Subcutaneous abdominal adipose tissue (tissue), 5 donors: Measurements from ENCODE around the gene INPP5A.

ENCODE experiments used
- H3K27ac ChIP-seq: one replicate; pipeline ENCODE4 v1.7.0; 2013; ENCODE audit warnings: low read depth, mild to moderate bottlenecking, inconsistent platforms, low read length, moderate library complexity
- H3K27me3 ChIP-seq, 5 donors: one replicate each; pipeline ENCODE4 v1.7.0; 2013; ENCODE audit warnings: low read length in 5 of 5, inconsistent platforms in 1 of 5; ENCODE audit not compliant: control insufficient read depth in 5 of 5, insufficient read depth in 4 of 5
- H3K36me3 ChIP-seq, 5 donors: one replicate each; pipeline ENCODE4 v1.7.0; 2013; ENCODE audit warnings: low read length in 5 of 5; ENCODE audit not compliant: control insufficient read depth in 5 of 5, insufficient read depth in 5 of 5
- H3K4me1 ChIP-seq, 5 donors: one replicate each; pipeline ENCODE4 v1.7.0; 2013; ENCODE audit warnings: low read length in 5 of 5, mild to moderate bottlenecking in 3 of 5, moderate library complexity in 1 of 5; ENCODE audit not compliant: control insufficient read depth in 5 of 5, insufficient read depth in 5 of 5
- H3K4me3 ChIP-seq, 5 donors: one replicate each; pipeline ENCODE4 v1.7.0; 2013; ENCODE audit warnings: low read length in 5 of 5, low read depth in 1 of 5
- H3K9ac ChIP-seq, 5 donors: one replicate each; pipeline ENCODE4 v1.7.0; 2013; ENCODE audit warnings: low read length in 5 of 5, mild to moderate bottlenecking in 4 of 5, moderate library complexity in 3 of 5
- H3K9me3 ChIP-seq, 5 donors: one replicate each; pipeline ENCODE4 v1.7.0; 2013; ENCODE audit warnings: low read length in 5 of 5; ENCODE audit not compliant: control insufficient read depth in 5 of 5
- donor health status: healthy.
- donor health status: healthy.
- donor health status: healthy.
- donor health status: healthy.
- donor health status: healthy.

Gene INPP5A

GRCh38 chr10:132582771-132583170 is 45.2 kb downstream of the INPP5A start:
- H3K4me1 ChIP-seq: peaks cover 2 to 44% (median 31%) of the 10 kb centered on the region in 5 donors
- no peak overlapping the region for H3K27ac ChIP-seq
- no peaks in the 10 kb centered on the region for H3K9me3 ChIP-seq
- H3K27me3 ChIP-seq: no peaks in the 10 kb centered on the region
- no peak overlapping the region for H3K9ac ChIP-seq
- no peak overlapping the region for H3K4me3 ChIP-seq
- no peaks in the 10 kb centered on the region for H3K36me3 ChIP-seq

DNA sequence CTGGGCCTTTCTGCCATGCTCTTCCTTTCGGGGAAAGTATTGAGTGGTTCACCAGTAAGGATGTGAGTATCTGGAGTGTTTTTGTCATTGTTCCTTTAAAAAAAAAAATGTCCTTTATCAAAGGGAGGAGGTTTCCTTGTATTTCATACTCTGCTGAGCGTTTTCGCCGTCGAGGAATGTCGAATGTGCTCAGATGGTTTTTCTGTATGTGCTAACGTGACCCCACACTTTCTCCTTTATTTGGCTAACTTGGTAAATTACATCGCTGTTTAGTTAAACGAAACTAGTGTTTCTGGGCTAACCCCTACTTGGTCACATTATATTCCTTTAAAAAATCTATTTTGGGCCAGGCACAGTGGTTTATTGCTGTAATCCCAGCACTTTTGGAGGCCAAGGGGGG is 45.9 kb downstream of the INPP5A start:
- peaks cover 6 to 45% (median 35%) of the 10 kb centered on the region in 5 donors for H3K4me1 ChIP-seq
- no peaks in the 10 kb centered on the region for H3K27me3 ChIP-seq
- no peak overlapping the region for H3K9ac ChIP-seq
- no peaks in the 10 kb centered on the region for H3K9me3 ChIP-seq
- H3K36me3 ChIP-seq: no peaks in the 10 kb centered on the region
- no peak overlapping the region for H3K27ac ChIP-seq
- no peak overlapping the region for H3K4me3 ChIP-seq

- Histone ChIP-seq H3K9me3 (no peaks in the 10 kb centered on the region), H3K27me3 (no peaks in the 10 kb centered on the region), H3K9ac (no peak overlapping the region), H3K4me3 (no peak overlapping the region), H3K36me3 (no peaks in the 10 kb centered on the region), H3K27ac (no peak overlapping the region), H3K4me1 (peaks cover 10 to 48% (median 38%) of the 10 kb centered on the region in 5 donors)
These were observed 46.5 kb downstream of the INPP5A start for GRCh38 chr10:132584081-132584480.

DNA sequence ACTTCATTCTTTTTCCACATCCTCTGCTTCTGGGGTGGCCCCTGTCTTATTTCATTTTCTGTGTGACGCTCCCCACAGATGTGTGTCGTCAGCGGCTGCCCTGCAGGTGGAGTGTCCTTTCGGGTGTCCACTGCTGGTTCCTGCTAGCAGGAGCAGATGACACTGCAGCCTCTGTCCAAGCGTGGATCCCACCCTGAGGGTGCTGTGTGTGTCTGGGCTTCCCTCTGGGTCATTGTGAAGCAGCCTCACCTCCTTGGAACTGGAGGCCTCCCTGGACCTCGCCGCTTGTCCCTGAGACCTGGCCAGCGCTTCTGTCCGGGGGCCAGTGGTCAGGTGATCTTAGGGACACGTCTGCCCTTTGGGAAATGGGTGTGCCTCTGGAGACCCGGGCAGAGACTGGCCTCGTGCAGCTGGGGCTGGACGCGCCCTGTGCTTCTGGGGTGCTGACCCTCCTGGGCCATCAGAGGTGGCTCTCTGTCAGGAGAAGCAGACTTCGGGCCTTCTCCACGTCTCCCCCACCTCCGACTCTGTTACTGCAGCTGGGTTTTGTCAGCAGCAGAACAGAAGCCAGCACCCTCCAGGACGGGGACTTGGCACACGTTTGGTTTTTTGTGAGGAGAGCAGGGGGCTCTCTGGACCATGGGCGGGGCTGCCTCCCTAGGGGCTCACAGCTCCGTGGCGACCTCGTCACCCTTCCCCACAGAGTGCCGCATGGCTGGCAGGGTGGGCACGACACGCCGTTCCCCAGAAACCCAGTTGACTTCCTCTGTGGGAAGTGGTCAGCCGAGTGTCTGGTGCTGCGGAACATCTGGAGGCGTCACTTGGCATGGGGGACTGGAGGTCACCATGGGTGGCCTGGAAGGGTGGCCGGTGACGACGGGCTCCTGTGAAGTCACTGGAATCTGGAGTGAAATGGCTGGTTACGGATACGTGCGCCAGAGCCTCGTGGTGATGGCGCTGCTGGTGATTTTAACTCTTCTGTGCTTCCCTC is 48.4 kb downstream of the INPP5A start:
- no peaks in the 10 kb centered on the region for H3K27me3 ChIP-seq
- H3K4me3 ChIP-seq: no peak overlapping the region
- H3K9ac ChIP-seq: peak overlapping the region in 1 of 5 donors; percentile 14
- no peak overlapping the region for H3K27ac ChIP-seq
- H3K9me3 ChIP-seq: no peaks in the 10 kb centered on the region
- peaks cover 10 to 57% (median 46%) of the 10 kb centered on the region in 5 donors for H3K4me1 ChIP-seq
- H3K36me3 ChIP-seq: no peaks in the 10 kb centered on the region

DNA sequence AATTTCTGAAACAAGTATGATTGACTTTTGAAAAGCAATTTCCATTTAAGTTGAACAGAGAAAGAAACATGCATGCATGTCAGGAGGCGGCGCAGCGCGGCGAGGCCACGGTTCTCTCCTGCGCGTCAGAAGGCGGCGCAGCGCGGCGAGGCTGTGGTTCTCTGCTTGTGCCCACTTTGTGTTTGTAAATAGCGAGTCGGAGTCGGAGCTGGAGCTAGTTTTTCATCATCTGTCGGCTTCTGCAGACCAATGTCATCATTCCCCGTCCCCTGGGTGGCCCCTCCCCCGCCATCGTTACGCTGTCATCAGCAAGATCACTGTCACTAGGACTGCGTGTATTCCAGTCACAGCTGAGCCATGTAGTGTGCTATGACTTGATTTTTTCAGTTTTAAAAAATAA is 49.2 kb downstream of the INPP5A start:
- no peaks in the 10 kb centered on the region for H3K36me3 ChIP-seq
- H3K4me3 ChIP-seq: no peak overlapping the region
- H3K27me3 ChIP-seq: no peaks in the 10 kb centered on the region
- no peaks in the 10 kb centered on the region for H3K9me3 ChIP-seq
- peaks cover 10 to 61% (median 46%) of the 10 kb centered on the region in 5 donors for H3K4me1 ChIP-seq
- H3K27ac ChIP-seq: no peak overlapping the region
- no peak overlapping the region for H3K9ac ChIP-seq

DNA sequence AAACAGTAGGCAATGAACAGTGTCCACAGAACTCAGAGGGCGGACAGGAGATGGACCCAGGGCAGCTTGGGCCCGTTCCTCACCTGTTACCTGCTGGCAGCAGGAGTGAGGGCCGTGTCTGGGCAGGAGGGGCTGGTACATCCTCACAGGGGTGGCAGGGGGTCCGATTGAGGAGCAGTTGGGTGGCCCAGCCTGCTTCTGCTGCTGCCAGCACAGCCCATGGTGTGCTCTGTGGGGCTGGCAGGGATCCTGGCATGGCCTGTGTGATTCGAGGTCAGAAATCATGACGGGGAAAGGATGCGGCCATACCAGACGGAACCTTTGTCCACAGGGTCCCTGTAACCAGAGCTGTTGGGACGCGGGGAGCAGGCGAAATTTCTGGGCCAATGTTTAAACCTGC is 49.6 kb downstream of the INPP5A start:
- Histone ChIP-seq H3K4me1 (peaks cover 10 to 61% (median 46%) of the 10 kb centered on the region in 5 donors), H3K27ac (no peak overlapping the region), H3K9me3 (no peaks in the 10 kb centered on the region), H3K4me3 (no peak overlapping the region), H3K36me3 (no peaks in the 10 kb centered on the region), H3K9ac (no peak overlapping the region), H3K27me3 (no peaks in the 10 kb centered on the region)

DNA sequence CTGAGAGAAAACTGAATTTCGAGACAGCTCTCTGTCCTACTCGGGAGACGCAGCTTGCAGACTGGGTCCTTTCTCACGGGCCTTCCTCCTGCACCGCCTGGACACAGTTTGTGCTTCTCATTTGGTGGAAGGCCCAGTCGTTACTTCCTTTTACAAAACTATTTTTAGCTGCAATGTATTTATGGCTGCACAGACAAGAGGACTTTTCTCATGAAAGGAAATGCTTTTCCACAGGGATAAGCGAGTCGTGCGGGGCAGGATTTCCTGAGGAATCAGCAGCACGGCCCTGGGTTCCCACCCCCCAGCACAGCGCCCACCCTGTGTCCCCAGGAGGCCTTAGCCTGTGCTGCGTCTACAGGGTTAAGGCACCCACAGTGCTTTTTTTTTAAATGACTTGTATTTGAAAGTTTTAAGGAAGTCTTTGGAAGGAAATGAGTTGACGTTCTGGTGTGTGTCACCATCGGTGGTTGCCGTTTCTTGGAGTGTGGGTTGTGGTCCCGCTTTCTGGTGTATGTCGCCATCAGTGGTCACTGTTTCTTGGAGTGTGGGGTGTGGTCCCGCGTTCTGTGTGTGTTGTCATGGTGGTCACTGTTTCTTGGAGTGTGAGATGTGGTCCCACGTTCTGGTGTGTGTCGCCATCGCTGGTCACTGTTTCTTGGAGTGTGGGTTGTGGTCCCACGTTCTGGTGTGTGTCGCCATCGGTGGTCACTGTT is 50.9 kb downstream of the INPP5A start:
- peak overlapping the region; percentile 29 for H3K27ac ChIP-seq
- peaks cover 12 to 65% (median 42%) of the 10 kb centered on the region in 5 donors for H3K4me1 ChIP-seq
- no peaks in the 10 kb centered on the region for H3K27me3 ChIP-seq
- no peaks in the 10 kb centered on the region for H3K36me3 ChIP-seq
- peak overlapping the region in 4 of 5 donors; percentile 28 to 48 (median 39) for H3K4me3 ChIP-seq
- H3K9ac ChIP-seq: no peak overlapping the region
- H3K9me3 ChIP-seq: no peaks in the 10 kb centered on the region

DNA sequence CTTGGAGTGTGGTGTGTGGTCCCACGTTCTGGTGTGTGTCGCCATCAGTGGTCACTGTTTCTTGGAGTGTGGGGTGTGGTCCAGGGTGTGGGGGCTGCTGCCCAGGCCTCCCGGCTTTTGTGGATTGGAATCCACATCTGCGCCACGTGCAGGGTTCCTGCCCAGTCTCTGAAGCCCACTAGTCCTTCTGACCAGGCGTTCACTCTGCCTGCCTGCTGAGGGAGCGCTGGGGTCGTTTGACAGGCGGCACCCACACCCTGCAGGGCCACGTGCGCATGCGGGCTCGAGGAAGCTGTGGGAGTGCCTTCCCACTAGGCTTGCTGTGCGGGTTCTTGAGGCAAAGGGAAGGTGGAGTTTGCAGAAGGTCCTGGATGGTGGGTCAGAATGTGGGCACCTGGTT is 51.4 kb downstream of the INPP5A start:
- H3K4me1 ChIP-seq: peaks cover 14 to 63% (median 44%) of the 10 kb centered on the region in 5 donors
- no peaks in the 10 kb centered on the region for H3K9me3 ChIP-seq
- no peaks in the 10 kb centered on the region for H3K36me3 ChIP-seq
- no peak overlapping the region for H3K9ac ChIP-seq
- peak overlapping the region; percentile 29 for H3K27ac ChIP-seq
- peak overlapping the region in 4 of 5 donors; percentile 28 to 48 (median 39) for H3K4me3 ChIP-seq
- H3K27me3 ChIP-seq: no peaks in the 10 kb centered on the region

DNA sequence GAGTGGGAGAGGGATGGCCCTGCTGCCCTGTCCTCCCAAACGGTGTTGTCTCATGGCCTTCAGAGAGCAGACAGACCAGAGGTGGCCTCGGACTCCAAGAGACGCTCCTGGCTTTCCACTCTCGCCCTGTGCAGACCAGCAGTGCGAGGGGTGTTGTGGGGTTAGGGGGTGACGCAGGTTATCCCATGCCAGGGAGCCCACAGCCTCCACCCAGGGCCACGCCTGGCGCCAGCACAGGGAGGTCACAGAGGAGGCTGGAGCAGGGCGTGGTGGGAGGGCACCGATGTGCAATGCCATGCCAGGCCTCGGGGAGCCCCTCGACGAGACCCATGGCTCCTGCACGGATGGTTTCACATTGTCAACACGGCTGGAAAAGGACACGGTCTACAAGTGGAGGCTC is 52.1 kb downstream of the INPP5A start:
- Histone ChIP-seq H3K9me3 (no peaks in the 10 kb centered on the region), H3K4me3 (no peak overlapping the region), H3K27ac (no peak overlapping the region), H3K36me3 (no peaks in the 10 kb centered on the region), H3K9ac (no peak overlapping the region), H3K4me1 (peaks cover 18 to 69% (median 50%) of the 10 kb centered on the region in 5 donors), H3K27me3 (no peaks in the 10 kb centered on the region)
